ENCODE results near the gene SNX24.

- TF ChIP-seq POLR2A (IDR thresholded peaks at IDR 0.05; ENCODE audit: low read depth) (no peak), CTCF (IDR thresholded peaks at IDR 0.05) (no peak)
Observed at GRCh38 chr5:122871661-122872060, 26.2 kb downstream of the SNX24 start.

All from esophagus muscularis mucosa (tissue), 3 donors.